HG02981 (cell line): ENCODE results near the gene ALDH4A1.
"Not testable (repeated sequence)": the region's sequence is repeated elsewhere in the genome, so short reads cannot be mapped to it uniquely, and the experiment has no call there.

ENCODE experiments used
- ATAC-seq: cut with Tn5 transposase; IDR thresholded peaks from one replicate; pipeline ENCODE4 v1.9.1; 2021; ENCODE audit warnings: mild to moderate bottlenecking, moderate library complexity; ENCODE audit not compliant: unreplicated experiment

ALDH4A1 gene

DNA sequence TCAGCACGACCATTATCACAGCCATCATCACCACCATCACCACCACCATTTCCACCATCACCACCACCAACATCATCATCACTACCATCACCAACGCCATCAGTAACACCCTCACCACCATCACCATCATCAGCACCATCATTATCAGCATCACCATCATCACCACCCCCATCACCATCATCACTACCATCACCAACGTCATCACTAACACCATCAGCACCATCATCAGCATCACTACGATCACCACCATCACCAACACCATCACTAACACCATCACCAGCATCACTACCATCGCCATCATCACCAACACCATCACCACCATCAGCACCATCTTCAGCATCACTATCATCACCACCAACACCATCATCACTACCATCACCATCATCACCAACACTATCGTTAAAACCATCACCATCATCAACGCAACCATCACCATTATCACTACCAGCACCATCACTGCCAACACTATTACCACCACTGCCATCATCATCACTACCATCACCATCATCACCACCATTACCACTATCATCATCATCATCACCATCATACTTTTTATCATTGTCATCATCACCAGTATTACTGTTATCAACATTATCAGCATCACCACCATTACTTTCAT lies 44.2 kb downstream of the ALDH4A1 start:
- no peak for ATAC-seq

DNA sequence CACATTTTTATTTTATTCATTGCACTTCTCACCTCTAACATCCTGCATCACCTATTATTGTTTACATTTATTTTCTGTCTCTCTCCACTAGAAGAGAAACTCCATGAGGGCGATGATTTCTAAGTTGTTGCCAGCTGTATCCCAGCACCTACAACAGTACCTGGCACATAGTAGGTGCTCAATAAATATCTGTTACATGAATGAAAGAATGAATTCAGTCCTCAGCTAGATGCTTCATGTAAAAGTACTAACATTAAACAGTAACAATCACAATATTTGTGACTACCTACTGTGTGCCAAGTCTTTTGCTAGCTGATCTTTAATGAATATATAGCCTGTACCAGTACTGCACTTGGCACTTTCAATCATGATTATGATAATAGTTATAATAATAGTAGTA lies 45.9 kb downstream of the ALDH4A1 start:
- ATAC-seq, result no peak

DNA sequence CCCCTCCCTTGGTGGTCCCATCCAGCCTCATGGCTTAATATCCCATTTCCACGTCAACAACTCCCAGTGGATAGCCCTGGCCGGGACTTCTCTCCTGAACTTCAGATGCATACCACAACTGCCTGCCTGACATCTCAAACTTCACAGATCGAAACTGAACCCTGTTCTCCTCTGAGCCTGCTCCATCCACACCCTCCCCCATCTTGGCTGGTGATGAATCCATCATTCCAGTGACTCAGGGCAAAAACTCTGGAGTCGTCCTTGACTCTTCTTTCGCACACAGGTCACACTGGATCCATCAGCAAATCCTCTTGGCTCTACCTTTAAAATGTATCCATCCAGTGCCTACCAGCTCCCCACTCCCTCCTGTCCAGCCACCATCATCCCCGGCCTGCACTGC lies 46.8 kb downstream of the ALDH4A1 start:
- no peak for ATAC-seq

DNA sequence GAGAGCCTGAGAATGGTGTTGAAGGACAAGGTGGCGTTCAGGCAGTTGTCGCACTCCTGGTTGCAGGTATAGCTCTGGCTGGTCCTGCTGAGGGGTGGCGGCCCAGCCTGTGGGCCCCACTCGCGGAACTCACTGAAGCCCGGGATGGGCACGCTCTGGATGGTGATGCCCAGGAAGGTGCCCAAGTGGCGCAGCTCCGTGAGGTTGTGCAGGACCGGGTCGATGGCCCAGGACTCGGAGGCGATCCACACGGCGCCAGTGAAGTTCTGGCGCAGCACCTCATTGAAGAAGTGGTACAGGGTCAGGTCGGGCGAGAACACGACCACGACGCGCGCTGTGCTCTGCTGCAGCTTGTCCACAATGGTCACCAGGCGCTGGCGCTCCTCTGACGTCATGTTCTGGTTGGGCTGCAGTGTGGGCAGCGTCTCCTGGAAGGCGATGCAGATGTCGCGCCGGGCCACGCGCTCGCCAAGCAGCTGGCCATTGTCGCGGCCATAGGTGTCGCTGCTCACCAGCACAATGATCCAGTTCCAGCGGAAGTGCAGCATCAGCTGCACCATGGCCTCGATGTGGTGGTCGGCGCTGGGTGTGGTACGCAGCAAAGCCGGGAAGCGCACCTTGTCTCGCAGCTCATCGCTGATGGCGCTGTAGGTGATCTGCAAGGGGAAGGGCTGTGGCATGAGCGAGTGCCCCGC lies 47.9 kb downstream of the ALDH4A1 start:
- no peak for ATAC-seq

DNA sequence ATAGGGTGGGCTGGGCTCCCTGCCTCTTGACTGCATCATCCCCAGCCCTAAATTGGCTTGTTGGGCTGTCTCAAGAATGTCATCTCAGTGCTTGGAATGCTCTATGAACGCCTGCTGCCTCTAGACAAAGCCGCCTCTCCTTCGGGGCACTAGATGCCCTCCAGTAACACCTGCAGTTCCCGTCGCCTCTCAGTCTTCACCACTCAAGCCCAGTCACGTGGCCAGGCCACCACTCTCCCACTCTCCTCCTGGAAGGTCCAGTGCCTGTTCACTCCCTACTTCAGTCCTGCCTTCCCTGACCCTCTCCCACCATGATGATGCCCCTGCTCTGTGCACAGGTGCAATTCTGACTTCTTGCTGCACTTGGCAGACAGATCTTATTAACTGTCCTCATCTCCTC lies 49.9 kb downstream of the ALDH4A1 start:
- no peak for ATAC-seq

DNA sequence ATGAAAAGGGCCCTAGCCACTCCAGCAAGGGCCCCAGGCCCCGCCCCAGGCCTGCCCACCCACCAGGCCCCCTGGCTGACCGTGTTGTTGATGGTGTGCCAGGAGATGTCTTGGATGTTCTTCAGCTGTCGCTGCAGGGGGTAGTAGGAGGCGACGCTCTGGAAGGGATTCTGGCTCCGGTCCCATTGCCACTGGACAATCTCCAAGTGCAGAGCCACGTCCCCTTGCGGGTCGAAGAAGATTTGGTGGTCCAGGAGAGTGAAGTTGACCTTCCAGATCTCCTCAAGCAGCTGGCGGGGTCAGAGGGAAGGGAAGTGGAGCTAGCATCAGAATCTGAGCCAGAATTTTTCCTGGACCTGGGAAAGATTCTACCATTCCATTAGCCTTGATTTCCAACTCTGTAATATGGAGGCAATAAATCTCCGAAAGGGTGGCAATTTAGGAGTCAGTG lies 53.1 kb downstream of the ALDH4A1 start:
- no peak for ATAC-seq

DNA sequence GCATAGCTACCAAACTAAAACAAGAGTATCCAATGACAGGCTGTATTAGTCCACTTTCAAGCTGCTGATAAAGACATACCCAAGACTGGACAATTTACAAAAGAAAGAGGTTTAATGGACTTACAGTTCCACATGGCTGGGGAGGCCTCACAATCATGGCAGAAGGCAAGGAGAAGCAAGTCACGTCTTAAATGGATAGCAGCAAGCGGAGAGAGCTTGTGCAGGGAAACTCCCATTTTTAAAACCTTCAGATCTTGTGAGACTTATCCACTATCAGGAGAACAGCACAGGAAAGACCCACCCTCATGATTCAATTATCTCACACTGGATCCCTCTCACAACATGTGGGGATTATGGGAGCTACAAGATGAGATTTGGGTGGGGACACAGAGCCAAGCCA lies 54.6 kb downstream of the ALDH4A1 start:
- ATAC-seq, result not testable (repeated sequence)

DNA sequence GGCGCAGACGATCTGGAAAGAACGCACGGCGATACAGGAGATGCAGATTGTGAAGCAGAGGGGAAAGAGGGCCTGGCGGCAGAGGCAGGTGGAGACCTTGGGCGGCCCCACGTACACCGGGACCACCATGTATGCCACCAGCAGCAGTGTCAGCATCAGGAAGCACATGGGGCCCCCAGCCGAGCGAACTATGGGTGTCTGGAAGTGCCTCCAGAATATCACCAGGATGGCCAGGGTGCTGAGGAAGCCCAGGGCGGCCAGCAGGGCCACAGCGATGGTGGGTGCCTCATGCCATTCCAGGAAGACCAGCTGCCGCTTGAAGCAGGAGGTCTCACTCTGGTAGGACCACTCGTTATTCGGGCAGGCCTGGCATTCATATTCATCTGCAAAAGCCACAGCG lies 62.2 kb downstream of the ALDH4A1 start:
- no peak for ATAC-seq

DNA sequence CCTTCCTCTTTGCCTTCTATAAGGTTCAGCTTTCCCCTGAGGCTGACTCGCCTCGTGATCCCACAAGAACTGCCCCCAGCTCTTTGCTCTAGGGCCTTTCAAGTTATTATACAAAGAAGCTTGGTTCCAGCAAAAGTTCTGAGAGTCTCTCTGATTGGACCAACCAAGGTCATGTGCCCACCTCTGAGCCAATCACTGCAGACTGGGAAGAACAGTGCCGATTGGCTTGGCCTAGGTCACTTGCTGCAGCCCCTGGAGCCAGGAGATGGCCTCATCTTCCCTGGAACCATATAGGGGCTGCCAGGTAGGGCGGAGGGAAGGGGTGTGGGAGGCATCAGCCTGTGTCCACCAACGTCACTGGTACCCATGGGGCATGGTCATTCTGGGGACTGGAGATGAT lies 65.7 kb downstream of the ALDH4A1 start:
- ATAC-seq, result no peak

DNA sequence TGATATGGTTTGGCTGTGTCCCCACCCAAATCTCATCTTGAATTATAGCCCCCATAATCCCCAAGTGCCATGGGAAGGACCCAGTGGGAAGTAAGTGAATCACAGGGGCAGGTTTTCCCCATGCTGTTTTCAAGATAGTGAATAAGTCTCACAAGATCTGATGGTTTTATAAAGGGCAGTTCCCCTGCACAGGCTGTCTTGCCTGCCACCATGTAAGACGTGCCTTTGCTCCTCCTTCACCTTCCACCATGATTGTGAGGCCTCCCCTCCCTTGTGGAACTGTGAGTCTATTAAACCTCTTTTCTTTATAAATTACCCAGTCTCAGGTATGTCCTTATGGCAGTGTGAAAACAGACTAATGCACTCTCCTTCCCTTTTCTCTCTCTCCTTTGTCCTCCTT lies 70.0 kb downstream of the ALDH4A1 start:
- not testable (repeated sequence) for ATAC-seq

DNA sequence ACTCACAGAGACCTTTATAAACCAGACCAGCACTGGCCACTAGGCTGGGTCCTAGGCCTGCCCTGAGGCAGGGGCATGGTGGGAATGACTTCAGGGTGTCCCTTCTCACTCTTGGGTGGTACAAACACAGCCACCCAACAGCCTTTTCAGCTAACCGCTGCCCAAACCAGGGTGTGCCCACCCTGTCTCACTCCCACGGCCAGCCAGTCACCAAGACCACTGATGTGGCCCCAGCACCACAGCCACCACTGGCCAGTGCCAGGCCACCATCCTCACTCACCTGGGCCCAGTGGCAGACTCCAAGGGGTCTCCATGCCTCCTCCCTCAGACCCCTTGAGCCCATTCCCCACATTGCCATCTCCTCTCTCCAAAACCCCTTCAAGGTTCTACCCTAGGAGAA lies 70.7 kb downstream of the ALDH4A1 start:
- ATAC-seq, result no peak

DNA sequence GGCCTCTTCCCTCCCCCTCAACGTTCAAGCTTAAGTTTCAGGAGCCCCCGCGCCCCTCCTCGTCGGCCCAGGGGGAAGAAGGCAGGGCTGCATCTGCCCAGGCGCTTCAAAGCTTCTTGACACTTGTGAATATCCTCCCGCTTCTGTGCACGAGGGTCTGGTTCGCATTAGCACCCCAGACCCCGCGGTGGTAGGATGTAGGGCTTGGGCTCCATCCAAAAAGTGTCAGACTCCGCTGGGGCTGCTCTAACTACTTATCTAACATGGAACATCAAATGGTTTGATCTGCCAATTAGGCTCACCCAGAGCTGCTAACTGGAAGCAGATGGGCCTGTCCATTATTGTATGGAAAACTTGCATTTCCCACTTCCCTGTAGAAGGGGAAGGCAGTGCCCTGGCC lies 71.8 kb downstream of the ALDH4A1 start:
- no peak for ATAC-seq

DNA sequence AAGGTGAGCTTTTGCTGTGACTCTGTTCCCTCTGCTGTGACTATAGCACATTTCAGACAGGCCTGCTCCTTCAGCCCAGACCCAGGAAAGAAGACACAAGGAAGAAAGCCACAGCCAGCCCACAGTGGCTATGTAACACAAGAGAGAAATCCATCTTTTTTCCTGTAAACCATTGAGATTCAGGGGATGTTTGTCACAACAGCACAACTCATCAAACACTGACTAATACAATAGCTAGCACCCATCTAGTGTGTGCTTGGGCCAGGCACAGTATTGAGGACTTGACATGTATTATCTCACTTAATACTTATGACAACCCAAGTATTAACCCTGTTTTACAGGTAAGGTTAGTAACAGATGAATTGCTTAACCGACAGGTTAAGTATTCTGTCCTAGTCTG lies 72.7 kb downstream of the ALDH4A1 start:
- no peak for ATAC-seq

DNA sequence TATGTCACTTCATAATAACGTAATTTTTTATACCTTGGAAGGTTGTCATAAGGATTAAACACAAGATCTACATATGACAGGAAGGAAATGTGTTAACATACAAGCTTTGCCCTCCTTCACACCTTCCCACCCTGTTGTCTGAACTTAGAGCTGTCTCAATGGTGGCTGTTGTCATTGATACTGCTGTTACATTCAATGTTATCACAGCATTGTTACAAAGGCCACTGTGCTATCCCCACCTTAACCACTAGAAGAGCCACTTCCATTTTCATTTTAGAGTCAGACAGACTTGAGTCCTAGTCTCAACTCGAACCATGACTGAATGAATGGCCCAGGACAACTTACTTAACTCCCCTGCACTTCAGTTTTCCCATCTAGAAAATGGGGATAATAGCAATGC lies 74.1 kb downstream of the ALDH4A1 start:
- no peak for ATAC-seq

DNA sequence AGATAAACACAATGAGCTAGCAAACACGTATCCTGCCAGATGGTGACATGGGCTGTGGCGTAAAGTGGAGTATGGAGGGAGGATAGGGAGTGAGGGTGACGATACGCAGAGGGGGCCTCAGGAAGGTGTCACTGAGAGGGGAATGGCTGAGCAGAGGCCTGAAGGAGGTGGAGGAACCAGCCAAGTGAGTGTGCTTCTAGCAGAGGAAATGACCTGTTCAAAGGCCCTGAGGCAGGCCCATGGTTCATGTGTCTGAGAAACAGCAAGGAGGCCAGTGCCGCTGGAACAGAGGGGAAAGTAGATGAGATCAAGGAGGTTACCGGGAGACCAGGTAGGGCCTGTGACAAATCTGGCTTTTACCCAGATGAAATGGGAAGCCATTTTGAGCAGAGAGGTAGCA lies 78.9 kb downstream of the ALDH4A1 start:
- ATAC-seq, result no peak
